22Rv1 (cell line): ENCODE results near the gene CXCR4.
"Not testable (repeated sequence)": the region's sequence is repeated elsewhere in the genome, so short reads cannot be mapped to it uniquely, and the experiment has no call there.

Source experiments
- H3K27ac ChIP-seq: fragments of 450-650 bp; 2 replicates; pipeline ENCODE4 v1.5.1; 2017
- ZFX ChIP-seq: fragments of 450-650 bp; IDR thresholded peaks from 2 replicates; pipeline ENCODE4 v1.6.1; 2017; ENCODE audit warnings: antibody characterized with exemption, borderline replicate concordance
- TF ChIP-seq, protein P1 (sequence below): fragments of 450-650 bp; IDR thresholded peaks from 2 replicates; pipeline ENCODE4 v1.5.1; 2017; ENCODE audit warnings: mild to moderate bottlenecking

CXCR4 gene

DNA sequence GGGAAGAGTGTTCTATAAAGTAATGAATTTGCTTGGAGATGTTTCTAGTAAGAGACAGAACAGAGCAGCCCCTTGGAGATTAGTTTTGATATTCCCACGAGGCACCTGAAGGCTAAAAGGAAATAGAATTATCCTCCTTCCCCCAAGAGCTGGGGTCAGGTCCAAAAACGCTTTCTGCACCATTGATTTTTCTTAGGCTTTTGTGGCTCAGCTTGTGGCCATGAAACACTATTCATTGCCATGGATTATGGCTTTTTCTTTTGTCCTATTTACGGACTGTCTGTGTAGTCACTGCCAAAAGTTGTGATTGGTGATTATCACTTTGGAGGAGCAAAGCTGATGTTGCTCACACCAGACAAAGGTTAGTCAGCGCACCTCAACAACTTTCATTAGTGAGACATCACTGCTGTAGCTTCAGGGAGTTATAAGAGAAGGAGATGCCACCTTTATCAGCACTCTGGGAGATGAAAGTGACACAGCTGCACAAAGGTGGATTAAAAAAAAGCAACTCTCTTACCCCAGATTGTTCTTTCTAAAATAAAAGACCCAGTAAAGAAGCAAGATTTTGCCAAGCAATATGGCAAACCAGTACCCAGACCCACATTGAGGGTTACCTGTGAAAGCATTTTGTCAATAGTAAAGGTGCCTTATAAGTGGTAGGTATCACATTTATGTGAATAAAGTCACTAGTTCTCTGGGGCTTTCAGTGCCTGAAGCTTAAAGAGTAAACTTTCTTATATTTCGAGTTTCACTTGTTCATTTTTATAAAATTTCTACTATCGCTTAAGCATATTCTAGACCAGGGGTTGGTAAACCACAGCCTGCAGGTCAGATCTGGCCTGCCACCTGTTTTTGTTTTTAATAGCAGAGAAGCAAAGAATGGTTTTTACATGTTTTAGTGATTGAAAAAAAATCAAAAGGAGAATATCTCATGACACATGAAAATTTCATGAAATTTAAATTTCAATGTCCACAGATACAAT is 10.6 kb downstream of the CXCR4 start:
- no peak for TF ChIP-seq ZFX
- TF ChIP-seq, protein P1, sequence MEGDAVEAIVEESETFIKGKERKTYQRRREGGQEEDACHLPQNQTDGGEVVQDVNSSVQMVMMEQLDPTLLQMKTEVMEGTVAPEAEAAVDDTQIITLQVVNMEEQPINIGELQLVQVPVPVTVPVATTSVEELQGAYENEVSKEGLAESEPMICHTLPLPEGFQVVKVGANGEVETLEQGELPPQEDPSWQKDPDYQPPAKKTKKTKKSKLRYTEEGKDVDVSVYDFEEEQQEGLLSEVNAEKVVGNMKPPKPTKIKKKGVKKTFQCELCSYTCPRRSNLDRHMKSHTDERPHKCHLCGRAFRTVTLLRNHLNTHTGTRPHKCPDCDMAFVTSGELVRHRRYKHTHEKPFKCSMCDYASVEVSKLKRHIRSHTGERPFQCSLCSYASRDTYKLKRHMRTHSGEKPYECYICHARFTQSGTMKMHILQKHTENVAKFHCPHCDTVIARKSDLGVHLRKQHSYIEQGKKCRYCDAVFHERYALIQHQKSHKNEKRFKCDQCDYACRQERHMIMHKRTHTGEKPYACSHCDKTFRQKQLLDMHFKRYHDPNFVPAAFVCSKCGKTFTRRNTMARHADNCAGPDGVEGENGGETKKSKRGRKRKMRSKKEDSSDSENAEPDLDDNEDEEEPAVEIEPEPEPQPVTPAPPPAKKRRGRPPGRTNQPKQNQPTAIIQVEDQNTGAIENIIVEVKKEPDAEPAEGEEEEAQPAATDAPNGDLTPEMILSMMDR: no peak
- H3K27ac ChIP-seq: no peak overlapping the region

DNA sequence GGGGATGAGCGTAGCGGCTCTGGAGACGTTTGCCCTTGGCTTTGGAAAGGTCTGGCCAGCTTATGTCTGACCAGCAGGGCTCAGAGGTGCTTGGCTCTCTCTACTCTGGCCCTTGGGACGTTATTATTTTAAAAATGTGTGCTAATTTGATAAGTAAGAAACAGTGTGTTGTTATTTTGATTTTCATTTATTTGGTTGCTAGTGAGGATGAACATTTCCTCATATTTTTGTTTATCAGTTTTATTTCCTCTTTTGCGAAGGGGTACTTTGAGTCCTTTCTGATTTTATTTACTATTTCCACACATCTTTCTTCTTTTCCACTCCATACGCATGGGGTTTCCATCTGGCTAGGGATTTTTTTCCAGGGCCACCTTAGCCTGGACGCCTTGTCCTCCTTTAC is 11.4 kb downstream of the CXCR4 start:
- TF ChIP-seq ZFX: no peak
- TF ChIP-seq, protein P1: no peak
- no peak overlapping the region for H3K27ac ChIP-seq

DNA sequence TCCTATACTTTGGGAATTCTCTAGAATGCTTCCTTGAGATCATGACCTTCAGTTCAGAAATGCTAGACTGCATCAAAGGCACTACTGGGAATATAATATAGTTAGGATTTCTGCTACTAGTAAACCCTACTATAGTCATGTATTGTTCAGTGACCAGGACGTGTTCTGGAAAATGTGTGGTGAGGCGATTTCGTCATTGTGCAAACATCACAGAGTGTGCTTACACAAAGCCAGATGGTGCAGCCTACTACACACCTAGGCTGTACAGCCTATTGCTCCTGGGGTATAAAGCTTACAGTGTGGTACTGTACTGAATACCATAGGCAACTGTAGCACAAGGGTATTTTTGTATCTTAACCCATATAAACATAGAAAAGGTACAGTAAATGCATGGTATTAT is 13.0 kb downstream of the CXCR4 start:
- no peak overlapping the region for H3K27ac ChIP-seq
- TF ChIP-seq ZFX: no peak
- TF ChIP-seq, protein P1: no peak

DNA sequence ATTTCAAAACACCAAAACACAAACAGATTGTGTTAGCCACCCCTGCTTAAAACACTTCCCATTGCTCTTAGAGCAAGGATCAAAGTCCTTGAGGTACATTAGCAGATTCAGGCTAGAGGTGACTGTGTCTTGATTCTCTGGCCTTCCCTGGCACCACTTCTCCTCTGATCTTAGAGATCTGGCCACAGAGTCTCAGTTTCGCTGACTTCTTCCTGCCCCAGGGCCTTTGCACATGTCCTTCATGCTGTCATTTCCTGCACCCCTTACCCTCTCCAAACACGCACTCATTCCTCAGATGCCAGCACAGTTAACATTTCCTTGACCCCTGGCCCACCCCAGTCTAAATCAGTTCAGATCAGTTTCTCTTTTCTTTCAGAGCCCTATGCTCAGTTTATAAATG is 16.9 kb downstream of the CXCR4 start:
- TF ChIP-seq, protein P1: no peak
- no peak for TF ChIP-seq ZFX
- H3K27ac ChIP-seq: no peak overlapping the region

DNA sequence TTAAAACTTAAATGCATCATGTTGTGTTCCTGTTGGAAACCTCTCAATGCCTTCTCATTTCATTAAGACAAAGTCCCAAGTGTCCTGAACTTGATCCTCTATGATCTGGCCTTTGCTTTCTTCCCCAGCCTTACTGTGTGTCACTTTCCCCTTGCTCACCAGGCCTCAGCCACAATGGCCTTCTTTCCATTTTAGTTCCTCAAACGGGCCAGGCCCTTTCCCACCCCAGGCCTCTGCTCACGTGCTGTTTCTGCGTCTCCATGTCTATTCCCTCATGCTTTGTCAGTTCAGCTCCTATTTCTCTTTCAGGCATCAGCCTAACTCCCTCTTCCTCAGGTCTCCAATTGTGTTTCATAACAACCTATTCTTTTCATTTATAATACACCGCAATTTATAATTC is 19.5 kb downstream of the CXCR4 start:
- H3K27ac ChIP-seq: no peak overlapping the region
- TF ChIP-seq, protein P1: no peak
- TF ChIP-seq ZFX: no peak

DNA sequence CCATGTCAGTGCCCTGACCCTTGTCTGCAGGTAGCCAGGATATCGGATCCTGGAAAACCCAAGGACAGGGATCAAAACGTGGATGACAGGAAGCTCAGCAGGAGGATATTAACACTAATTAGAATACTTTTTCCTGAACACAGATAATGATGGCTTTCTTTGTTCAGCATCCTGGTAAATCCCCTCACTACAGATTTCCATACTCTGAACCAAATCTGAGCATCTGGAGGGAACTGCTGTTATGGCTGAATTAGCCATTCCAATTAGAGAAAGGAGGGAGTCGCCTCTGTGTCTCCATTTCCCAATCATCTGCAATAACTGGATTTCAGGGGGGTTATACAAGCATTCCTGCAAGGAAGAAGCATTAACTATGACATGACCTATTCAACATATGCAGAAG is 24.4 kb downstream of the CXCR4 start:
- TF ChIP-seq, protein P1: no peak
- TF ChIP-seq ZFX: no peak
- H3K27ac ChIP-seq: no peak overlapping the region

DNA sequence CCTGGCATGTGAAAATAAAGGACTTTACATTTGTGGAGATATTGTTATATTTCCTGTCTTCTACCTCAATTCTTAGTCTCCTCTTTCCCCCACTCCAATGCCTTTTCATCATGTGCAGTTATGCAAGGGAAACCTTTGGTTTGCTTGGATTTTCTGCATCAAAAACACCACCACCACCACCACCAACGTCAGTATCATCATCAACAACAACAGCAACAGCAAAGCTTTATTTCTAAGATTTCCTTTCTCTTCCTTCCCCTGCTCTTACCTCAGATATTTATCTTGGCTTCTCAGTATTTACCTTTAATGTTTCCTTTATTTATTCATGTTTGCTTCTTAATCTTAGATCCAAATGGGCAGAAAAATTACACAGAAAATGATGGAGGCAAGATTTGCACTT is 26.1 kb downstream of the CXCR4 start:
- H3K27ac ChIP-seq: no peak overlapping the region
- TF ChIP-seq, protein P1: no peak
- TF ChIP-seq ZFX: no peak

DNA sequence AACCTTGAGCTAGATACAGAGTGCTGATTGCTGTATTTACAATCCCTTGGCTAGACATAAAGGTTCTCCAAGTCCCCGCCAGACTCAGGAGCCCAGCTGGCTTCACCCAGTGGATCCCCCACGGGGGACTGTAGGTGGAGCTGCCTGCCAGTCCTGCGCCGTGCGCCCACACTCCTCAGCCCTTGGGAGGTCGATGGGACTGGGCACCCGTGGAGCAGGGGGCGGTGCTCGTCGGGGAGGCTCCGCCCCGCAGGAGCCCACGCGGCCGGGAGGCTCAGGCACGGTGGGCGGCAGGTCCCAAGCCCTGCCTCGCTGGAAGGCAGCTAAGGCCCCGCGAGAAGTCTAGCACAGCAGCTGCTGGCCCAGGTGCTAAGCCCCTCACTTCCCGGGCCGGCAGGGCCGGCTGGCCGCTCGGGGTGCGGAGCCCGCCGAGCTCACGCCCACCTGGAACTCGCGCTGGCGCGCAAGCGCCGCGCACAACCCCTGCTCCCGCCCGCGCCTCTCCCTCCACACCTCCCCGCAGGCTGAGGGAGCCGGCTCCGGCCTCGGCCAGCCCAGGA is 30.0 kb downstream of the CXCR4 start:
- H3K27ac ChIP-seq: not testable (repeated sequence)
